BE2C (cell line): Measurements from ENCODE around the gene NEO1.

ENCODE experiments used
- DNase-seq: peaks from one replicate; pipeline ENCODE4 v3.0.0-alpha.2; 2020
- H3K27me3 ChIP-seq: fragments of 250-450 bp; sonication (Bioruptor Pico); 2 replicates; pipeline ENCODE4 v1.5.1; 2020; ENCODE audit warnings: mild to moderate bottlenecking
- H3K36me3 ChIP-seq: fragments of 250-450 bp; sonication (Bioruptor Pico); 2 replicates; pipeline ENCODE4 v1.5.1; 2020; ENCODE audit warnings: mild to moderate bottlenecking
- H3K4me1 ChIP-seq: fragments of 250-450 bp; sonication (Bioruptor Pico); 2 replicates; pipeline ENCODE4 v1.5.1; 2020
- H3K4me3 ChIP-seq: 2 replicates; pipeline ENCODE4 v1.5.1; 2011; ENCODE audit warnings: low read depth, low read length
- H3K9me3 ChIP-seq: fragments of 250-450 bp; sonication (Bioruptor Pico); 2 replicates; pipeline ENCODE4 v1.5.1; 2020
- TF ChIP-seq, protein P1 (sequence below): IDR thresholded peaks from 2 replicates; pipeline ENCODE4 v1.5.1; 2012; ENCODE audit warnings: mild to moderate bottlenecking, low read depth, low read length

NEO1 gene

GRCh38 chr15:73325191-73325861 is 273.1 kb downstream of the NEO1 start:
- DNase-seq = no peak
- TF ChIP-seq, protein P1, sequence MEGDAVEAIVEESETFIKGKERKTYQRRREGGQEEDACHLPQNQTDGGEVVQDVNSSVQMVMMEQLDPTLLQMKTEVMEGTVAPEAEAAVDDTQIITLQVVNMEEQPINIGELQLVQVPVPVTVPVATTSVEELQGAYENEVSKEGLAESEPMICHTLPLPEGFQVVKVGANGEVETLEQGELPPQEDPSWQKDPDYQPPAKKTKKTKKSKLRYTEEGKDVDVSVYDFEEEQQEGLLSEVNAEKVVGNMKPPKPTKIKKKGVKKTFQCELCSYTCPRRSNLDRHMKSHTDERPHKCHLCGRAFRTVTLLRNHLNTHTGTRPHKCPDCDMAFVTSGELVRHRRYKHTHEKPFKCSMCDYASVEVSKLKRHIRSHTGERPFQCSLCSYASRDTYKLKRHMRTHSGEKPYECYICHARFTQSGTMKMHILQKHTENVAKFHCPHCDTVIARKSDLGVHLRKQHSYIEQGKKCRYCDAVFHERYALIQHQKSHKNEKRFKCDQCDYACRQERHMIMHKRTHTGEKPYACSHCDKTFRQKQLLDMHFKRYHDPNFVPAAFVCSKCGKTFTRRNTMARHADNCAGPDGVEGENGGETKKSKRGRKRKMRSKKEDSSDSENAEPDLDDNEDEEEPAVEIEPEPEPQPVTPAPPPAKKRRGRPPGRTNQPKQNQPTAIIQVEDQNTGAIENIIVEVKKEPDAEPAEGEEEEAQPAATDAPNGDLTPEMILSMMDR = no peak; the same call in 1 of the 2 replicates
- Histone ChIP-seq H3K4me1 (no peaks in the 10 kb centered on the region), H3K9me3 (no peaks in the 10 kb centered on the region), H3K27me3 (no peaks in the 10 kb centered on the region), H3K4me3 (no peak overlapping the region), H3K36me3 (no peaks in the 10 kb centered on the region)

GRCh38 chr15:73326157-73326556 is 273.9 kb downstream of the NEO1 start:
- H3K4me1 ChIP-seq = no peaks in the 10 kb centered on the region
- DNase-seq = no peak
- H3K4me3 ChIP-seq = no peak overlapping the region
- H3K27me3 ChIP-seq = no peaks in the 10 kb centered on the region
- H3K9me3 ChIP-seq = no peaks in the 10 kb centered on the region
- TF ChIP-seq, protein P1 = no peak
- no peaks in the 10 kb centered on the region for H3K36me3 ChIP-seq

- DNase-seq = no peak
- no peaks in the 10 kb centered on the region for H3K9me3 ChIP-seq
- no peaks in the 10 kb centered on the region for H3K4me1 ChIP-seq
- TF ChIP-seq, protein P1 = no peak
- no peaks in the 10 kb centered on the region for H3K36me3 ChIP-seq
- H3K27me3 ChIP-seq = no peaks in the 10 kb centered on the region
- no peak overlapping the region for H3K4me3 ChIP-seq
Observed at GRCh38 chr15:73328149-73328820, 276.0 kb downstream of the NEO1 start.

- TF ChIP-seq, protein P1 = no peak
- Histone ChIP-seq H3K27me3 (no peaks in the 10 kb centered on the region), H3K4me3 (no peak overlapping the region)
Observed at GRCh38 chr15:73328981-73329380, 276.7 kb downstream of the NEO1 start.

GRCh38 chr15:73329501-73330200 is 277.4 kb downstream of the NEO1 start:
- Histone ChIP-seq H3K36me3 (no peaks in the 10 kb centered on the region), H3K4me3 (no peak overlapping the region), H3K27me3 (no peaks in the 10 kb centered on the region), H3K9me3 (no peaks in the 10 kb centered on the region), H3K4me1 (no peaks in the 10 kb centered on the region)
- no peak for DNase-seq
- TF ChIP-seq, protein P1 = no peak

More at GRCh38 chr15:73328981-73329380, 276.7 kb downstream of the NEO1 start:
- no peaks in the 10 kb centered on the region for H3K9me3 ChIP-seq
- no peaks in the 10 kb centered on the region for H3K36me3 ChIP-seq
- no peak for DNase-seq
- H3K4me1 ChIP-seq = no peaks in the 10 kb centered on the region
